Vagina (tissue), 2 donors: ENCODE data around the gene NAA20. TPM values are rescaled to one million over a fixed set of nuclear protein-coding genes. Genes with fewer than 3 reads are reported as not detected.
A peak's percentile ranks its signal among the peaks of the same experiment; 100 is the strongest.

ENCODE experiments used
- DNase-seq, 2 donors: peaks; one replicate each; pipeline ENCODE4 v3.0.0-alpha.2; 2017; ENCODE audit errors: extremely low spot score in 2 of 2
- H3K27ac ChIP-seq: fragments of 200-600 bp; sonication (generic); one replicate; pipeline ENCODE4 v1.5.1; 2019
- H3K27me3 ChIP-seq: fragments of 200-600 bp; sonication (generic); one replicate; pipeline ENCODE4 v1.5.1; 2019
- H3K36me3 ChIP-seq, 2 donors: fragments of 200-600 bp; sonication (generic); one replicate each; pipeline ENCODE4 v1.5.1; 2017 to 2019
- H3K4me1 ChIP-seq: fragments of 200-600 bp; sonication (generic); one replicate; pipeline ENCODE4 v1.5.1; 2019
- H3K4me3 ChIP-seq, 2 donors: fragments of 200-600 bp; sonication (generic); 1 replicate in 1 of 2; 2 replicates in 1 of 2; pipeline ENCODE4 v1.5.1; 2016 to 2019
- H3K9me3 ChIP-seq: fragments of 200-600 bp; sonication (generic); one replicate; pipeline ENCODE4 v1.5.1; 2019
- CTCF ChIP-seq, 3 experiments: fragments of 450-650 bp in 2 of 3; fragments of 200-600 bp in 1 of 3; sonication (generic) in 1 of 3; IDR thresholded peaks; one replicate each; pipeline ENCODE4 v1.5.1; 2017 to 2019; ENCODE audit warnings: antibody characterized with exemption in 3 of 3, mild to moderate bottlenecking in 2 of 3, moderate library complexity in 2 of 3
- POLR2A ChIP-seq, 2 donors: fragments of 450-650 bp; IDR thresholded peaks; one replicate each; pipeline ENCODE4 v1.6.1; 2017; ENCODE audit warnings: antibody characterized with exemption in 2 of 2, mild to moderate bottlenecking in 2 of 2, moderate library complexity in 2 of 2
- POLR2AphosphoS5 ChIP-seq, 2 donors: sonication (generic); formaldehyde crosslinking; IDR thresholded peaks; one replicate each; pipeline ENCODE4 v1.9.0; 2017; ENCODE audit warnings: antibody characterized with exemption in 2 of 2, mild to moderate bottlenecking in 2 of 2, low read depth in 1 of 2; ENCODE audit not compliant: insufficient read depth in 1 of 2
- intact Hi-C: fragments of 100-400 bp; cut with DNase I; formaldehyde crosslinking; loops from one replicate; pipeline ENCODE4 v1.15.1; 2023
- total RNA-seq: library from RNA; depleted of rRNA; stranded (reverse); fragments of >200 nt; gene quantifications from one replicate; pipeline ENCODE4 v1.2.3, GENCODE V29; 2016

The NAA20 gene
- 28.2 TPM for total RNA-seq

- no peak for DNase-seq
- H3K9me3 ChIP-seq = no peaks in the 10 kb centered on the region
- intact Hi-C loops = no loop called here
- peaks cover 64% of the 10 kb centered on the region for H3K4me1 ChIP-seq
- no peaks in the 10 kb centered on the region for H3K27me3 ChIP-seq
- H3K36me3 ChIP-seq = no peaks in the 10 kb centered on the region
- peak; percentile 68 to 81 for TF ChIP-seq POLR2AphosphoS5 (IDR thresholded peaks at IDR 0.05; ENCODE audit: insufficient read depth in 1 of 2, low read depth in 1 of 2)
- peak; percentile 22 to 81 (median 59) for TF ChIP-seq CTCF (IDR thresholded peaks at IDR 0.05)
- no peak for TF ChIP-seq POLR2A (IDR thresholded peaks at IDR 0.05)
- peak within 1 kb of the TSS; percentile 92 to 99 for H3K4me3 ChIP-seq
- H3K27ac ChIP-seq = peak within 1 kb of the TSS; percentile 81
Observed at GRCh38 chr20:20017001-20017843, at the start of gene NAA20. Gene NAA20, plus strand, starts transcription at chr20:20017362. Its CDS starts 35 bp downstream, at chr20:20017397.

GRCh38 chr20:19967445-19967844 is 49.7 kb upstream of the NAA20 start:
- Histone ChIP-seq H3K4me3 (no peak overlapping the region), H3K27ac (no peak overlapping the region), H3K27me3 (no peaks in the 10 kb centered on the region), H3K9me3 (no peaks in the 10 kb centered on the region), H3K36me3 (peaks cover 0 to 9% of the 10 kb centered on the region in 2 donors), H3K4me1 (peaks cover 17% of the 10 kb centered on the region)
- no peak for DNase-seq
- TF ChIP-seq POLR2A (IDR thresholded peaks at IDR 0.05) = no peak
- TF ChIP-seq POLR2AphosphoS5 (IDR thresholded peaks at IDR 0.05; ENCODE audit: insufficient read depth in 1 of 2, low read depth in 1 of 2) = no peak
- TF ChIP-seq CTCF (IDR thresholded peaks at IDR 0.05) = no peak
- intact Hi-C loops = no loop called here

- Histone ChIP-seq H3K9me3 (no peaks in the 10 kb centered on the region), H3K27me3 (no peaks in the 10 kb centered on the region), H3K36me3 (peaks cover 0 to 9% of the 10 kb centered on the region in 2 donors), H3K27ac (no peak overlapping the region), H3K4me3 (no peak overlapping the region), H3K4me1 (peaks cover 21% of the 10 kb centered on the region)
- no peak for DNase-seq
- intact Hi-C loops = no loop called here
- TF ChIP-seq POLR2A (IDR thresholded peaks at IDR 0.05) = no peak
- no peak for TF ChIP-seq POLR2AphosphoS5 (IDR thresholded peaks at IDR 0.05; ENCODE audit: insufficient read depth in 1 of 2, low read depth in 1 of 2)
- TF ChIP-seq CTCF (IDR thresholded peaks at IDR 0.05) = no peak
Observed at GRCh38 chr20:19968028-19968427, 49.1 kb upstream of the NAA20 start.

GRCh38 chr20:19968466-19969073 is 48.6 kb upstream of the NAA20 start:
- intact Hi-C loops = no loop called here
- Histone ChIP-seq H3K27me3 (no peaks in the 10 kb centered on the region), H3K4me3 (no peak overlapping the region), H3K27ac (no peak overlapping the region), H3K4me1 (peaks cover 27% of the 10 kb centered on the region), H3K36me3 (peaks cover 0 to 9% of the 10 kb centered on the region in 2 donors), H3K9me3 (no peaks in the 10 kb centered on the region)
- DNase-seq = no peak
- no peak for TF ChIP-seq CTCF (IDR thresholded peaks at IDR 0.05)
- no peak for TF ChIP-seq POLR2A (IDR thresholded peaks at IDR 0.05)
- TF ChIP-seq POLR2AphosphoS5 (IDR thresholded peaks at IDR 0.05; ENCODE audit: insufficient read depth in 1 of 2, low read depth in 1 of 2) = no peak

- intact Hi-C loops = no loop called here
- peaks cover 0 to 9% of the 10 kb centered on the region in 2 donors for H3K36me3 ChIP-seq
Observed at GRCh38 chr20:19969106-19969505, 48.1 kb upstream of the NAA20 start.

More at GRCh38 chr20:19969106-19969505, 48.1 kb upstream of the NAA20 start:
- TF ChIP-seq POLR2AphosphoS5 (IDR thresholded peaks at IDR 0.05; ENCODE audit: insufficient read depth in 1 of 2, low read depth in 1 of 2) (no peak), CTCF (IDR thresholded peaks at IDR 0.05) (no peak), POLR2A (IDR thresholded peaks at IDR 0.05) (no peak)
- Histone ChIP-seq H3K27ac (no peak overlapping the region), H3K27me3 (no peaks in the 10 kb centered on the region), H3K4me3 (no peak overlapping the region), H3K4me1 (peaks cover 32% of the 10 kb centered on the region), H3K9me3 (no peaks in the 10 kb centered on the region)
- no peak for DNase-seq
